K562 (cell line): ENCODE measurements around the gene ZBTB32. TPM values are rescaled to one million over a fixed set of nuclear protein-coding genes. Genes with fewer than 3 reads are reported as not detected.

Experiments
- ASH1L ChIP-seq: fragments of 450-650 bp; IDR thresholded peaks from 2 replicates; pipeline ENCODE4 v1.6.1; 2018; ENCODE audit warnings: borderline replicate concordance, mild to moderate bottlenecking, low read depth; ENCODE audit not compliant: partially characterized antibody
- BDP1 ChIP-seq: IDR thresholded peaks from 3 replicates; pipeline ENCODE4 v1.6.1; 2011; ENCODE audit not compliant: insufficient read length, insufficient read depth
- CBFA2T2 ChIP-seq: fragments of 450-650 bp; conservative IDR thresholded peaks from 2 replicates; pipeline ENCODE4 v1.6.1; 2017; ENCODE audit warnings: mild to moderate bottlenecking
- CBX5 ChIP-seq: IDR thresholded peaks from 2 replicates; pipeline ENCODE4 v1.6.1; 2014; ENCODE audit warnings: low read depth, borderline replicate concordance
- EWSR1 ChIP-seq: fragments of 450-650 bp; IDR thresholded peaks from 2 replicates; pipeline ENCODE4 v1.6.1; 2018; ENCODE audit warnings: borderline replicate concordance, mild to moderate bottlenecking, low read depth, moderate library complexity; ENCODE audit not compliant: partially characterized antibody
- GTF2E2 ChIP-seq: fragments of 200-800 bp; sonication (Bioruptor generic); IDR thresholded peaks from 2 replicates; pipeline ENCODE4 v1.6.1; 2016; ENCODE audit warnings: missing genetic modification characterization, missing compliant biosample characterization
- LARP7 ChIP-seq: fragments of 450-650 bp; IDR thresholded peaks from 2 replicates; pipeline ENCODE4 v1.6.1; 2016
- MYBL2 ChIP-seq, 2 experiments: fragments of 450-650 bp in 1 of 2; sonication (generic) in 1 of 2; formaldehyde crosslinking in 1 of 2; IDR thresholded peaks; 2 replicates each; pipeline versions ENCODE4 v1.6.1 to v1.8.1; 2017 to 2022; ENCODE audit warnings: borderline replicate concordance in 1 of 2, inconsistent platforms in 1 of 2, low read depth in 1 of 2, mild to moderate bottlenecking in 1 of 2, missing genetic modification reagents in 1 of 2, moderate library complexity in 1 of 2
- PTRF ChIP-seq: fragments of 450-650 bp; IDR thresholded peaks from 2 replicates; pipeline ENCODE4 v1.6.1; 2016; ENCODE audit warnings: mild to moderate bottlenecking, missing genetic modification characterization, missing compliant biosample characterization
- RAD21 ChIP-seq, 2 experiments: fragments of 250-450 bp in 1 of 2; fragments of 450-650 bp in 1 of 2; sonication (Bioruptor Pico) in 1 of 2; formaldehyde crosslinking in 1 of 2; IDR thresholded peaks in 1 of 2; conservative IDR thresholded peaks in 1 of 2; 2 replicates each; pipeline versions ENCODE4 v1.4.0 to v1.8.0; 2020 to 2022; ENCODE audit warnings: mild to moderate bottlenecking in 2 of 2, moderate library complexity in 1 of 2
- RNF2 ChIP-seq: sonication (generic); IDR thresholded peaks from 2 replicates; pipeline ENCODE4 v1.6.1; 2016
- RNF219 ChIP-seq: fragments of 250-450 bp; sonication (Bioruptor Pico); IDR thresholded peaks from 2 replicates; pipeline ENCODE4 v1.5.0; 2022; ENCODE audit warnings: mild to moderate bottlenecking
- SAFB ChIP-seq: fragments of 200-400 bp; formaldehyde crosslinking; IDR thresholded peaks from 2 replicates; pipeline ENCODE4 v1.6.1; 2017; ENCODE audit warnings: low read depth, low read length, borderline replicate concordance
- SNAPC5 ChIP-seq: fragments of 250-450 bp; sonication (Bioruptor Pico); IDR thresholded peaks from 2 replicates; pipeline ENCODE4 v1.8.0; 2021; ENCODE audit warnings: moderate library complexity, mild to moderate bottlenecking, inconsistent platforms
- TAF1 ChIP-seq: IDR thresholded peaks from 2 replicates; pipeline ENCODE4 v1.6.1; 2011; ENCODE audit warnings: mild to moderate bottlenecking, low read length, moderate library complexity; ENCODE audit not compliant: insufficient read depth, control insufficient read depth, severe bottlenecking; ENCODE audit errors: extremely low read depth
- TAL1 ChIP-seq: fragments of 450-650 bp; IDR thresholded peaks from 2 replicates; pipeline ENCODE4 v1.6.1; 2016; ENCODE audit warnings: mild to moderate bottlenecking
- U2AF2 ChIP-seq: fragments of 200-400 bp; formaldehyde crosslinking; optimal IDR thresholded peaks from 2 replicates; pipeline ENCODE3; 2017; ENCODE audit warnings: low read depth, mild to moderate bottlenecking, low read length
- ZBTB17 ChIP-seq: fragments of 450-650 bp; formaldehyde crosslinking; IDR thresholded peaks from 2 replicates; pipeline ENCODE4 v1.4.0; 2020; ENCODE audit warnings: mild to moderate bottlenecking
- ZBTB26 ChIP-seq: fragments of 450-650 bp; formaldehyde crosslinking; IDR thresholded peaks from 2 replicates; pipeline ENCODE4 v1.4.0; 2022; ENCODE audit warnings: missing genetic modification characterization
- ZNF133 ChIP-seq: fragments of 250-450 bp; sonication (Bioruptor Pico); IDR thresholded peaks from 2 replicates; pipeline ENCODE4 v1.4.0; 2020; ENCODE audit warnings: mild to moderate bottlenecking
- ZNF551 ChIP-seq: fragments of 250-450 bp; sonication (Bioruptor Pico); IDR thresholded peaks from 2 replicates; pipeline ENCODE4 v1.5.0; 2021; ENCODE audit warnings: mild to moderate bottlenecking, moderate library complexity
- ZNF707 ChIP-seq: fragments of 250-450 bp; sonication (Bioruptor Pico); conservative IDR thresholded peaks from 2 replicates; pipeline ENCODE4 v1.8.0; 2022; ENCODE audit warnings: inconsistent platforms, mild to moderate bottlenecking, moderate library complexity
- polyA plus RNA-seq, 8 experiments: library from polyadenylated mRNA; depleted of rRNA in 4 of 8; stranded (reverse) in 5 of 8; unstranded in 3 of 8; fragments of >200 nt; fragmentation: Nextera tagmentation in 2 of 8; fragmentation: Illumina TruSeq in 1 of 8; extraction: Ambion mirVana in 2 of 8; extraction: Trizol in 1 of 8; gene quantifications; 2 replicates each; pipeline versions ENCODE4 v1.2.1 to v1.2.3, GENCODE V29; 2011 to 2014; ENCODE audit warnings: inconsistent platforms in 1 of 8, missing spikeins in 1 of 8
- total RNA-seq, 7 experiments: library from RNA; depleted of rRNA in 6 of 7; stranded (reverse); fragments of >200 nt in 6 of 7; fragmentation: Illumina TruSeq in 2 of 7; extraction: Trizol in 2 of 7; gene quantifications; 2 replicates each; pipeline versions ENCODE4 v1.2.1 to v1.2.3, GENCODE V29; 2011 to 2021; ENCODE audit warnings: low replicate concordance in 1 of 7
- TF ChIP-seq, protein P1 (sequence below): fragments of 250-450 bp; sonication (Bioruptor Pico); IDR thresholded peaks from 2 replicates; pipeline ENCODE4 v1.8.0; 2022; ENCODE audit warnings: inconsistent platforms
- TF ChIP-seq, protein P2 (sequence below): fragments of 450-650 bp; IDR thresholded peaks from 2 replicates; pipeline ENCODE4 v1.6.1; 2017; ENCODE audit warnings: mild to moderate bottlenecking, moderate library complexity

Gene ZBTB32
- total and polyA plus RNA-seq, 9 of the 15 experiments (the other 6 are each of a cell fraction or from before 2014, with no cell fraction given) = 0.20 TPM; not detected in 8

DNA sequence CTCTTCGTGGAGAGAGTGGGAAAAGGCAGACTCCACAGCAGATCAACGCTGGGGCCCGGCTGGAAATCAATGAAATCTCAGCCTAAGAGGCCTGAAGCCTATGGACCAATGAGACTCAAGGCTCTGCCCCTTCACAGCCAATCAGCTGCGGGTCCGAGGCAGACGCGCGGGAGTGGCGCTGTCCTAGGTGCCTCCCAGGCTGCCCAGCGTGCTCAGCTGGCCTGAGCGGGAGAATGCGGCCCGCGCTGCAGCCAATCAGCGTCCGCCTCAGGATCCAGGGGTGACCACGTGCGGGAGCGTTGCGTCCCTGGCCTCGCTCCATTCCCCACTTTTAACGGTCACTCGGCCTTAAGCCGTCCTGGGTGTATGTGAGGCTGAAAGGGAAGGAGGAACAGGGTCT lies at the start of gene ZBTB32 (continued):
- TF ChIP-seq SAFB = no peak
- TF ChIP-seq CBFA2T2 = no peak
- TF ChIP-seq, protein P1, sequence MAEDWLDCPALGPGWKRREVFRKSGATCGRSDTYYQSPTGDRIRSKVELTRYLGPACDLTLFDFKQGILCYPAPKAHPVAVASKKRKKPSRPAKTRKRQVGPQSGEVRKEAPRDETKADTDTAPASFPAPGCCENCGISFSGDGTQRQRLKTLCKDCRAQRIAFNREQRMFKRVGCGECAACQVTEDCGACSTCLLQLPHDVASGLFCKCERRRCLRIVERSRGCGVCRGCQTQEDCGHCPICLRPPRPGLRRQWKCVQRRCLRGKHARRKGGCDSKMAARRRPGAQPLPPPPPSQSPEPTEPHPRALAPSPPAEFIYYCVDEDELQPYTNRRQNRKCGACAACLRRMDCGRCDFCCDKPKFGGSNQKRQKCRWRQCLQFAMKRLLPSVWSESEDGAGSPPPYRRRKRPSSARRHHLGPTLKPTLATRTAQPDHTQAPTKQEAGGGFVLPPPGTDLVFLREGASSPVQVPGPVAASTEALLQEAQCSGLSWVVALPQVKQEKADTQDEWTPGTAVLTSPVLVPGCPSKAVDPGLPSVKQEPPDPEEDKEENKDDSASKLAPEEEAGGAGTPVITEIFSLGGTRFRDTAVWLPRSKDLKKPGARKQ (CRISPR knock-in tag) = no peak
- TF ChIP-seq RNF219 = no peak
- TF ChIP-seq ZNF551 (CRISPR knock-in tag) = no peak
- TF ChIP-seq TAF1 = no peak
- TF ChIP-seq CBX5 = no peak
- no peak for TF ChIP-seq ZNF707 (CRISPR knock-in tag)
- no peak for TF ChIP-seq ZBTB17 (CRISPR knock-in tag)
- TF ChIP-seq, protein P2, sequence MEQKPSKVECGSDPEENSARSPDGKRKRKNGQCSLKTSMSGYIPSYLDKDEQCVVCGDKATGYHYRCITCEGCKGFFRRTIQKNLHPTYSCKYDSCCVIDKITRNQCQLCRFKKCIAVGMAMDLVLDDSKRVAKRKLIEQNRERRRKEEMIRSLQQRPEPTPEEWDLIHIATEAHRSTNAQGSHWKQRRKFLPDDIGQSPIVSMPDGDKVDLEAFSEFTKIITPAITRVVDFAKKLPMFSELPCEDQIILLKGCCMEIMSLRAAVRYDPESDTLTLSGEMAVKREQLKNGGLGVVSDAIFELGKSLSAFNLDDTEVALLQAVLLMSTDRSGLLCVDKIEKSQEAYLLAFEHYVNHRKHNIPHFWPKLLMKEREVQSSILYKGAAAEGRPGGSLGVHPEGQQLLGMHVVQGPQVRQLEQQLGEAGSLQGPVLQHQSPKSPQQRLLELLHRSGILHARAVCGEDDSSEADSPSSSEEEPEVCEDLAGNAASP = no peak
- TF ChIP-seq MYBL2 (IDR thresholded peaks at IDR 0.05; ENCODE audit: low read depth) = no peak
- no peak for TF ChIP-seq MYBL2 (CRISPR knock-in tag; IDR thresholded peaks at IDR 0.05; ENCODE audit: borderline replicate concordance)
- TF ChIP-seq ZBTB26 (CRISPR knock-in tag) = no peak
- TF ChIP-seq BDP1 = no peak
- TF ChIP-seq RAD21 (CRISPR knock-in tag; conservative IDR thresholded peaks at IDR 0.05 in 1 of 2, IDR thresholded peaks at IDR 0.05 in 1 of 2) = no peak
- no peak for TF ChIP-seq SNAPC5
- TF ChIP-seq TAL1 = no peak
- peak; percentile 83; the same call in 1 of the 2 replicates for TF ChIP-seq RNF2
- TF ChIP-seq ZNF133 = no peak
- no peak for TF ChIP-seq LARP7
- TF ChIP-seq GTF2E2 = no peak
- TF ChIP-seq EWSR1 = no peak
- no peak for TF ChIP-seq U2AF2
- peak; percentile 33 for TF ChIP-seq ASH1L
- no peak for TF ChIP-seq PTRF
